Measurements from ENCODE around the gene LRRC32. TPM values are rescaled to one million over a fixed set of nuclear protein-coding genes. Genes with fewer than 3 reads are reported as not detected.

LRRC32 gene
- total RNA-seq, 2 experiments from 2014 or later, result 0.23 to 0.32 TPM

DNA sequence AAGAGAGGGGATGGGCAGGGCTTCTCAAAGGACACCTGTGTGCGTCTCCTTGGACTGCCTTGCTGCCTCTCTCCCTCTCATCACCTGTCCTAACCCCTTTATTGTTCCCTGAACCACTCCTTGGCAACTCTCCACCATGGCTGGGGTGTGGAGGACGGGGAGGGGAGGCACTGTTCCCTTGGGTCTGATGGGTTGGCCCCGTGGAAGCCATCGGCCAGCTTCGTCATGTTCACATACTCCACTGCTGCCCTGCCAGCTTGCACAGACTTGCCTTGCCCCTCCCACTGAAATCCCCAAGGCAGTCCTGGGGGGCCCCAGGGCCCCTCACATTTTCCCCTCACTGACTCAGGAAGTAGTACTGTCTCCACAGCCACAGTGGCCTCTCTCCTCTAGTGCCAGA lies 36.1 kb upstream of the LRRC32 start:
- no peak overlapping the region for H3K4me3 Mint-ChIP-seq
- peaks cover 8% of the 10 kb centered on the region for H3K27me3 Mint-ChIP-seq (ENCODE audit: low read depth)
- no peak for ATAC-seq
- DNase-seq, result no peak
- CTCF ChIA-PET, result interaction anchor here (1.0 kb wide), 1 partner anchor 15 kb away, joined by 5 read pairs; no protein-coding TSS in a partner anchor
- POLR2A ChIA-PET, result no interaction called here
- no peaks in the 10 kb centered on the region for H3K9me3 Mint-ChIP-seq (ENCODE audit: insufficient read depth)
- H3K36me3 Mint-ChIP-seq (ENCODE audit: low read depth), result no peaks in the 10 kb centered on the region
- no peak overlapping the region for H3K27ac Mint-ChIP-seq
- no peaks in the 10 kb centered on the region for H3K4me1 Mint-ChIP-seq (ENCODE audit: low read depth)

DNA sequence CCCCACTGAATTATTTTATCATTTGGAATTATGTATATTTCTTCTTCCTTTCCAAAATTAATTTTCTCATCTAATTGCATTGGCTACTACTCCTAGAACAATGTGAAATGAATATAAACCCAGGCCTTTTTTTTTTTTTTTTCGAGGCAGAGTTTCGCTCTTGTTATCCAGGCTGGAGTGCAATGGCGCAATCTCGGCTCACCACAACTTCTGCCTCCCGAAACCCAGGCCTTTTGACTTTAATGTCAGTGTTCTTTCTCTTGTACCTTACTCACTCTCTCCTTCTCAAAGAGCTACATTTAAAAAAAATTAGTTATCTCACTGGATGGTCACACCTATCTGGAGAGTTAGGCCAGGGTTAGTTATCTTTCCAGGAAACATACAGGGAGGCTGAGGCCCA lies 35.3 kb upstream of the LRRC32 start:
- Mint-ChIP-seq H3K27ac (no peak overlapping the region), H3K9me3 (ENCODE audit: insufficient read depth) (no peaks in the 10 kb centered on the region), H3K27me3 (ENCODE audit: low read depth) (peaks cover 8% of the 10 kb centered on the region), H3K4me3 (no peak overlapping the region), H3K36me3 (ENCODE audit: low read depth) (no peaks in the 10 kb centered on the region), H3K4me1 (ENCODE audit: low read depth) (no peaks in the 10 kb centered on the region)
- CTCF ChIA-PET, result interaction anchor here (1.0 kb wide), 1 partner anchor 16 kb away, joined by 5 read pairs; no protein-coding TSS in a partner anchor
- ATAC-seq, result no peak
- DNase-seq, result no peak
- POLR2A ChIA-PET, result no interaction called here

DNA sequence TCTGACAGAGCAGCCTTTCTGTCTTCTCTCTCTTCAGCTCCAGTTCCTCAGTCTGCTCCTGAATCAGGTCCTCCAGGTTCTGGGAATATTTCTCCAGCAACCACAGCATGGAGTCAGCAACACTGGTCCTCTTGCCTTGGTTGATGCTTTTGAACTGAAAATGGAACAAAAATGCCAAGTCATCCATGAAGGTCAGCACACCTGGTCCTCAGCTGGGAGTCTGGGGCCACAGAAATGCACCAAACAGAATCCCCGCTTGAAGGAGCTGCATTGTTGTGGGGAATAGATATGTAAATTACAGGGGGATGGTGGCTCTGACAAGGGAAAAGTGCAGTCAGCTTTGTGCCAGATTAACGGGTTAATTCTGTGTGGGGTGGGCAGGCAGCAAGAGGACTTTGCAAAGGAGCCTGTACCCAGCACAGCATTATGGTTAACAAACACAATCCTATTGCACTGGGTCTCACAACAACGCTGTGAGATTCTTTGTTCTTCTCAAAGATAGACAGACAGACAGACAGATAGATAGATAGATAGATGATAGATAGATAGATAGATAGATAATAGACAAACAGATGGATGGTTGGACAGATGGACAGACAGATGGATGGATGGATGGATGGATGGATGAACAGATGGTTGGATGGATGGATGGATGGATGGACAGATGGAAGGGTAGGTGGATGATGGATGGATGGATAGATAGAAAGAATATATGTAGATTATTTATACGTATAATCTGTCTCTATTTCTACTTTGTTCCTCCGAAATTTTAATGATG lies 33.8 kb upstream of the LRRC32 start:
- peaks cover 6% of the 10 kb centered on the region for H3K4me1 Mint-ChIP-seq (ENCODE audit: low read depth)
- no peak for ATAC-seq
- ChIA-PET POLR2A (no interaction called here), CTCF (no interaction called here)
- DNase-seq, result no peak
- peaks cover 8% of the 10 kb centered on the region for H3K27me3 Mint-ChIP-seq (ENCODE audit: low read depth)
- no peak overlapping the region for H3K4me3 Mint-ChIP-seq
- no peaks in the 10 kb centered on the region for H3K36me3 Mint-ChIP-seq (ENCODE audit: low read depth)
- H3K9me3 Mint-ChIP-seq (ENCODE audit: insufficient read depth), result no peaks in the 10 kb centered on the region
- no peak overlapping the region for H3K27ac Mint-ChIP-seq

DNA sequence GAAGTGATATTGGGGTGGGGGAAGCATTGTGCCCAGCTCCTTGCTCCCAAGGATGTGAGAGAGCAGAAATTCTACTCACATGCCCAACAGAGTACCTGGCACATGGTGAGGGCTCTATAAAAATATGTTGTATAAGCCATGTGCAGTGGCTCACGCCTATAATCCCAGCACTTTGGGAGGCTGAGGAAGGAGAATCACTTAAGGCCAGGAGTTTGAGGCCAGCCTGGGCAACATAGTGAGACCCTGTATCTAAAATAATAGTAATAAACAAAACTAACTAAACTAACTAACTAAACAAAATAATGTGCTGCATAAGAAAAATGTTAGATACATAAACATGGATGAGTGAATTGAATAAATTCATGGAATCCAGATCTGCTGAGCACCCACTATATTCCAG lies 33.2 kb upstream of the LRRC32 start:
- Mint-ChIP-seq H3K9me3 (ENCODE audit: insufficient read depth) (no peaks in the 10 kb centered on the region), H3K27ac (no peak overlapping the region), H3K4me3 (no peak overlapping the region), H3K36me3 (ENCODE audit: low read depth) (no peaks in the 10 kb centered on the region), H3K27me3 (ENCODE audit: low read depth) (peaks cover 8% of the 10 kb centered on the region), H3K4me1 (ENCODE audit: low read depth) (peaks cover 6% of the 10 kb centered on the region)
- ChIA-PET POLR2A (no interaction called here), CTCF (no interaction called here)
- ATAC-seq (no peak), DNase-seq (no peak)

DNA sequence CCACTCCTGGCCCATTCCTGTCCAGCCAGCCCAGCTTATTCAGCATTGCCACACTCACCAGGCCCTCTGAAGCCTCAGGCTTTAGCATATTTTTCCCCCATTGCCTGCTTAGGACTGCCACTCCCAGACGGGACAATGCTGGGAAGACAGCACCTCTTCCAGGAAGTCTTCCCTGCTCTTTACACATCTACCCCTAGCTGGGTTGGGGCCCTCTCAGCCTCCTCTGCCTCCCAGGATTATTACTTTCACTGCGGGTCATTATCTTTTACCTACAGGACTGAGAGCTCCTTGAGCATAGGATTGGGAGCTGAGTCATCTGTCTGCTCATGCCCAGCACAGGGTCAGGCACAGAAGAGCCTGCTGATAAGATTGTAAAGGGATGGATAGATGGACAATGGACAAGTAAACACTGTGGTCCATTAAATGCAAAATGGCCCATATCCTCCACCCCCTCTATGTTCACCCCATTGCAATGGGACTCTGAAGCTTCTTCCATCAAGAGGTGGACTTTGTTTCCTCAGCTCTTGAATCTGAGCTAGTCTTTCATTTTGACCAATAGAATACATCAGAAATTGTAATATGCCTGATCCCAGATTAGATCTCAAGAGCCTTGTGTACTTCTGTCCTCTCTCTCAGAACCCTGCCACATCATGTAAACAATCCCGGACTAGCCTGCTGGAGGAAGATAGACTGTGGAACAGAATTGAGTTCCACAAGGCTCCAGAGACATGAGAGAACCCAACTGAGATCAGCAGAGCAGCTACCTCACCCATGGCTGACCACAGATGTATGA lies 32.0 kb upstream of the LRRC32 start:
- ATAC-seq, result no peak
- H3K9me3 Mint-ChIP-seq (ENCODE audit: insufficient read depth), result no peaks in the 10 kb centered on the region
- H3K4me3 Mint-ChIP-seq, result no peak overlapping the region
- DNase-seq, result no peak
- H3K4me1 Mint-ChIP-seq (ENCODE audit: low read depth), result peaks cover 6% of the 10 kb centered on the region
- no peak overlapping the region for H3K27ac Mint-ChIP-seq
- no peaks in the 10 kb centered on the region for H3K36me3 Mint-ChIP-seq (ENCODE audit: low read depth)
- ChIA-PET POLR2A (interaction anchor here (1.0 kb wide), 1 partner anchor 16 kb away, joined by 3 read pairs; no protein-coding TSS in a partner anchor), CTCF (interaction anchor here (1.0 to 2.0 kb wide), 5 partner anchors 11 to 96 kb away, joined by 3 to 6 read pairs (median 4); no protein-coding TSS in a partner anchor)
- H3K27me3 Mint-ChIP-seq (ENCODE audit: low read depth), result peaks cover 6% of the 10 kb centered on the region

DNA sequence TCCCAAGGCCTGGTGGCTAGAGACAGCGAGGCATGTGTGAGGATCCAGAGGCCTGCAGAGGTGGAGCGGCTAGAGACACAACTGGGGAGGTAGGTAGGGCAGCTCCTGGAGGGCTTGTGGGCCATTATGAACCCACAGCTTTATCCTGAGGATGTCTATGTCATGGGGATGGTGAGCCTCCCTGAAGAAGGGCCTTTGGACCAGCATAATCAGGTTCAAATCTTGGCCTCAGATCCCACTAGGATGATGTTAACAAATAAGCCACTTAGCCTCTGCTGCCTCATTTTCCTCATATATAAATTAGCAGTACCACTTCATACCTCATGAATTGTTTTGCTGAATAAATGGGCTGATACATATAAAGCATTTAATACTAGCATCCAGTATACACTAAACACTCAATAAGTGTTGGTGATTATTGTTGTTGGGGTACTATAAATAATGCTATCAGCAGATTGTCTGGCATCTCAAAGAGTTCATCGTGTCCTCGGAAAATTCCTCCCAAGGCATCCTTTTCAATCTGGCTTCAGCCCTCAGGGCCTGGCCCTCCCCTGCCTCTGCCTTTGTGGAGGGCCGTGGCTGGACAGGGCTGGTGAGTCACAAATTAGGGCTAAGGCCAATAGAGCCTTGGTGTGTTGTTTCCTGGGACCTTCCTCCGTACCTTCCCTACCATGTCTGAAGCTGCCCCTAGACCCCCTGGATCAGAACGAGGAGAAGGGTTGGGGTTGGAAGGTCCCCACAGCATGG lies 30.9 kb upstream of the LRRC32 start:
- ChIA-PET POLR2A (no interaction called here), CTCF (interaction anchor here (1.5 to 2.0 kb wide), 3 partner anchors 13 to 33 kb away, joined by 3 to 6 read pairs (median 4); no protein-coding TSS in a partner anchor)
- ATAC-seq (no peak), DNase-seq (no peak)
- Mint-ChIP-seq H3K27ac (no peak overlapping the region), H3K4me3 (no peak overlapping the region), H3K36me3 (ENCODE audit: low read depth) (no peaks in the 10 kb centered on the region), H3K9me3 (ENCODE audit: insufficient read depth) (no peaks in the 10 kb centered on the region), H3K27me3 (ENCODE audit: low read depth) (peaks cover 6% of the 10 kb centered on the region), H3K4me1 (ENCODE audit: low read depth) (peaks cover 6% of the 10 kb centered on the region)

DNA sequence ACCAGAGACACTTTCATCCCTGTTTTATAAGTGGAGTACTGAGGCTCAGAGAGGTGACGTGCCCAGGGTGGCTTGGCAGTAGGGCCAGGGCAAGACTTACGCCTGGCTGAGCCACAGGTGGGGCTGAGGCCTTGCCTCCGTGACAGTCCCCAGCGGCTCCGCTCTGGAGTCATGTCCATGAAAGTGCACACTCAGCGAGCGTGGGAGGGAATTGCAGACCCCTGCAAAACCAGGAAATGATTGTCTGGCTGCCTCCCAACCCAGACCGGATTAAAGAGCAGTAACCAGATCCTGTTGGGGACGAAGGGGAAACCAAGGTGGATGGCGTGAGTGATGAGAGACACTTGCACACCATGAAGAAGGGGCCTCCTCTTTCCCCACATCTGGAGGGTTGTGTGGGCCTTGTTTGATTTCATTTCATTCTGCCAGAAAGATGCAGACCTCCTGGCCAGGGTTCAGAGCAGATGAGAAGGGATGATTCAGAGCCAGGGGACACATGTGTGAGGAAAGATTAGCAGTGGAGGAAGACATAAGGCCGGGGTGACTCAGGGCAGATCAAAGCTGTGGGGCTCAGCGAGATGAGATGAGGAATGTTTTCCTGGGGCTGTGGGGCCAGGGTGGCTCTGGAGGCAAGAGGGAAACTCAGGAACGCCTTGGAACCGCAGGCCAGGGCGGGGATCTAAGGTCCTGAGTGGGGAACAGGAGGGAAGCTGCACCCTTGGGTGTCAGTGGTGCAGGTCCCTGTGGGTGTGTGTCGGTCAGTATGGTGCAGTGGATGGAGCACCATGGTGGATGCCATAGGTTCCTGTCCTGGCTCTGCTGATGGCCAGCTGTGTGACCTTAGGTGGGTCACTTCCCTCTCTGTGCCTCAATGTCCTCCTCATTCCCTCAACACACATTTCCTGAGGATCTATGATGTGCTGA lies 29.9 kb upstream of the LRRC32 start:
- Mint-ChIP-seq H3K27ac (no peak overlapping the region), H3K27me3 (ENCODE audit: low read depth) (peaks cover 6% of the 10 kb centered on the region), H3K36me3 (ENCODE audit: low read depth) (no peaks in the 10 kb centered on the region), H3K9me3 (ENCODE audit: insufficient read depth) (no peaks in the 10 kb centered on the region), H3K4me3 (no peak overlapping the region), H3K4me1 (ENCODE audit: low read depth) (peaks cover 11% of the 10 kb centered on the region)
- no peak for ATAC-seq
- no peak for DNase-seq
- CTCF ChIA-PET, result interaction anchor here (2.0 kb wide), 1 partner anchor 34 kb away, joined by 6 read pairs; no protein-coding TSS in a partner anchor
- POLR2A ChIA-PET, result no interaction called here

DNA sequence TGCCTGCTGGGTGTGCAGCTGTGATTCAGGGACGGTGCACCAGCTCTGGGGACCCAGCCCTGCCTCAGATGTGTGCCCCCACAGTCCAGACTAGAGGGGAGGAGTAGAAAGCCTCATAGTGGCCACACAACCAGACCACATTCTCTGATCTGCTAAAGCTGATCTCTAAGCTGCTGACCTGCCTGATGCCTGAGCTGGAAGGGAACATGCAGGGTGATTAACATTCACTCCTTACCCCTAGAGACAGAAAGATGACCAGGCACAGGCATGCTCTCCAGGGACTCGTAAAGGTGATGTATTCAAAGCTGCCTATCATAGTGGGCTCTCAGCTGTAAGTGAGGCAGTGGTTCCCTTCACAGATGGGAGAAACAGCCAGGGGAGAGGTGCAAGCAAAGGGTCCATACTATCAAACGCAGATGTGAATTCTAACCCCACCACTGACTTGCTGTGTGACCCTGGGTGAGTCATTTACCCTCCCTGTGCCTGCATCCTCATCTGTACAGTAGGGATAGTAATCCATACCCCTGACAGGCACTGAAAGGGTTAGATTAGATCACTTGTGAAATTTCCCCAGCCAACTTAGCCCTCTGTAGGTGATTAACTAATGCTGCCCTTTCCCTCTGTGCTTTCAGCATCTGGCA lies 29.0 kb upstream of the LRRC32 start:
- DNase-seq (no peak), ATAC-seq (no peak)
- ChIA-PET CTCF (interaction anchor here (0.8 kb wide), 1 partner anchor 22 kb away, joined by 4 read pairs; no protein-coding TSS in a partner anchor), POLR2A (no interaction called here)
- Mint-ChIP-seq H3K27ac (no peak overlapping the region), H3K27me3 (ENCODE audit: low read depth) (peaks cover 6% of the 10 kb centered on the region), H3K4me3 (no peak overlapping the region), H3K4me1 (ENCODE audit: low read depth) (peaks cover 14% of the 10 kb centered on the region), H3K36me3 (ENCODE audit: low read depth) (no peaks in the 10 kb centered on the region), H3K9me3 (ENCODE audit: insufficient read depth) (no peaks in the 10 kb centered on the region)

DNA sequence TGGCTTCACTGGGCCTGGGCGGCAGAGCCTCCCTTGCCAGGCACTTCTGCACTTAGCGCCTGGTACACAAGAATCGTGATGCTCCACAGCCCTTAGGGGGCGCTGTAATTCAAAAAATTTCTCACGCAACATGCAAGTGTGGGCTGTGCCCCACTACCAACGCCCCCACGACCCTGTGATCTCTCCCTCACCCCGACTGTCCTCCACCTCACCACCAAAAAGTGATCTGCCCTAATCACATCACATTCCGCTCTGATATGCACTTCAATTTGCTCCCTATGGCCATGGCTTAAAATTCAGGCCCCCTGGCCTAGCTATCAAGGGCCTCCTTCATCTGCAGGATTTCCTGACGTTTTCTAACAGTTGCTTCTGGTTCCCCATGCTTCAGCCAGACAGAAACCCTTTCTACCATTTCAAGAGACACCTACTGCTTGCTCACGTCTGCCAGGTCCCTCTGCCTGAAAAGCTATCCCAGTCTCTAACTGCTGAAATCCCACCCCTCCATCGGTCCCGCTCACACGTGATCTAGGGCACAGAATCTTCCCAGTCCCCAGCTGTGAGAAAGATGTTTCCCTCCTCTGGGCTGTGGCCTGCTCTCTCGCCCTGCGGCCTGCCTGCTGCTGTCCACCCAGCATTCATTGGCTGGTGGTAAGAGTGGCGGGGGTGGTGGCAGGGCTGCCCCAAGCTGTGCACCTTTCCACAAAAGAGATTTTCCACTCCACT lies 27.9 kb upstream of the LRRC32 start:
- ChIA-PET POLR2A (no interaction called here), CTCF (interaction anchor here (0.9 to 1.0 kb wide), 2 partner anchors 19 to 23 kb away, joined by 3 to 4 read pairs; no protein-coding TSS in a partner anchor)
- DNase-seq (peak; percentile 33), ATAC-seq (no peak)
- no peaks in the 10 kb centered on the region for H3K9me3 Mint-ChIP-seq (ENCODE audit: insufficient read depth)
- no peak overlapping the region for H3K27ac Mint-ChIP-seq
- H3K4me1 Mint-ChIP-seq (ENCODE audit: low read depth), result peaks cover 14% of the 10 kb centered on the region
- H3K4me3 Mint-ChIP-seq, result no peak overlapping the region
- no peaks in the 10 kb centered on the region for H3K36me3 Mint-ChIP-seq (ENCODE audit: low read depth)
- H3K27me3 Mint-ChIP-seq (ENCODE audit: low read depth), result peaks cover under 1% of the 10 kb centered on the region

DNA sequence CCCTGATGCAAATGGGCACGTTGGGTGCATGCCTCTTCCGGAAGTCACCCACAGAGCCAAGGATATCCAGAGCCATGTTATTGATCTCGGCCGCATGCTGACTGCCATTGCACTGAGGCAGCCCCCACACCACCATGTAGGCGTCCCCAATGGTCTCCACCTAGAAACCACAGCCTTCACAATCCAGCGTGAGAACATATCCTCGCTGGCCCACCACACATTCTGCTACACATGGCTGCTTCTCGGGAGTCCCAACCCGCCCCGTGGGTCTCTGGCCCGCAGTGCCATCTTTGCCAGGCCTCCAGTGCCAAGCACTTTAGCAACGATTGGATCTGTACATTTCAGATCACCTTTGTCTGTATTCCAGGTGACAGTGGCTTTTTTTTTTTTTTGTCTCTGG lies 26.2 kb upstream of the LRRC32 start:
- Mint-ChIP-seq H3K27me3 (ENCODE audit: low read depth) (peaks cover 9% of the 10 kb centered on the region), H3K36me3 (ENCODE audit: low read depth) (no peaks in the 10 kb centered on the region), H3K4me1 (ENCODE audit: low read depth) (peaks cover 14% of the 10 kb centered on the region), H3K4me3 (no peak overlapping the region), H3K27ac (no peak overlapping the region), H3K9me3 (ENCODE audit: insufficient read depth) (no peaks in the 10 kb centered on the region)
- POLR2A ChIA-PET, result no interaction called here
- CTCF ChIA-PET, result no interaction called here
- no peak for DNase-seq
- no peak for ATAC-seq

Measured in activated CD8-positive, alpha-beta T cell treated with anti-CD3 and anti-CD28 coated beads, Interleukin-2, amount 10 ng/mL, durations not matched to agents 7 days and 5 days (primary cell).